ENCODE data around the gene TPK1. TPM values are rescaled to one million over a fixed set of nuclear protein-coding genes. Genes with fewer than 3 reads are reported as not detected.

The TPK1 gene
- total and polyA plus RNA-seq, 2 of the 4 experiments (the other 2 are of a cell fraction) = 0.38 to 1.8 TPM

GRCh38 chr7:144759653-144760052 is 76.2 kb downstream of the TPK1 start:
- H3K27me3 ChIP-seq (ENCODE audit: control insufficient read depth, insufficient read depth, low read length) = no peaks in the 10 kb centered on the region
- BruUV-seq (replicated peaks) = no TSS peak
- H3K4me3 ChIP-seq (ENCODE audit: insufficient read depth, low read depth, low read length) = no peak overlapping the region
- H3K4ac ChIP-seq (ENCODE audit: low read depth, low read length) = no peak overlapping the region
- ATAC-seq (ENCODE audit: low read depth) (no peak), DNase-seq (no peak)
- H3K79me1 ChIP-seq (ENCODE audit: low read depth in 1 of 2, low read length in 2 of 2) = no peaks in the 10 kb centered on the region
- no peak overlapping the region for H2AK5ac ChIP-seq (ENCODE audit: low read depth, low read length)
- H3K56ac ChIP-seq (ENCODE audit: extremely low read depth, insufficient read depth, low read length) = no peak overlapping the region
- no peak overlapping the region for H3K9ac ChIP-seq (ENCODE audit: low read depth, low read length)
- H3K27ac ChIP-seq (ENCODE audit: insufficient read depth, low read length) = no peak overlapping the region
- H2AK9ac ChIP-seq (replicated peaks; ENCODE audit: low read depth, low read length, poor library complexity) = no peak overlapping the region
- H3K4me1 ChIP-seq (ENCODE audit: control insufficient read depth, insufficient read depth, low read length) = no peaks in the 10 kb centered on the region
- ChIA-PET POLR2A (ENCODE audit: unreplicated experiment) (no interaction called here), CTCF (no interaction called here)
- H3K9me1 ChIP-seq (ENCODE audit: insufficient read depth, low read length) = no peaks in the 10 kb centered on the region
- in situ Hi-C loops (cut with MboI; ENCODE audit: low sequenced_read_pairs) = no loop called here
- no peak overlapping the region for H3K4me2 ChIP-seq (ENCODE audit: low read depth, low read length)
- H4K8ac ChIP-seq (ENCODE audit: low read depth in 2 of 2, low read length in 2 of 2) = no peak overlapping the region
- no peak overlapping the region for H2BK120ac ChIP-seq (ENCODE audit: low read depth, low read length)
- peaks cover 10% of the 10 kb centered on the region; the same call in 1 of the 2 replicates for H3K9me3 ChIP-seq (ENCODE audit: control insufficient read depth, insufficient read depth, low read length)
- WGBS, 2 experiments (ENCODE audit: extremely low coverage in 2 of 2, insufficient read length in 1 of 2) = no CpG with 5 or more reads among the region's 4 CpGs
- intact Hi-C loops (cut with micrococcal nuclease) = no loop called here
- no peak overlapping the region for H4K91ac ChIP-seq (ENCODE audit: insufficient read depth, low read depth, low read length)
- H3K14ac ChIP-seq (replicated peaks; ENCODE audit: low read depth, low read length) = no peak overlapping the region
- dilution Hi-C loops (cut with HindIII; ENCODE audit: low sequenced_read_pairs, unreplicated experiment) = no loop called here
- H2BK15ac ChIP-seq (ENCODE audit: low read depth, low read length) = no peak overlapping the region
- H4K5ac ChIP-seq (ENCODE audit: low read depth, low read length) = no peak overlapping the region
- H2BK5ac ChIP-seq (ENCODE audit: low read depth, low read length, poor library complexity, severe bottlenecking) = no peak overlapping the region
- no peak overlapping the region for H2AFZ ChIP-seq (replicated peaks; ENCODE audit: low read length, poor library complexity)
- H4K20me1 ChIP-seq (ENCODE audit: insufficient read depth, low read length) = no peaks in the 10 kb centered on the region
- no peak overlapping the region for H2BK20ac ChIP-seq (ENCODE audit: low read depth, low read length)
- H3K23ac ChIP-seq (ENCODE audit: low read depth, low read length) = no peak overlapping the region
- H3K36me3 ChIP-seq (ENCODE audit: control insufficient read depth, insufficient read depth, low read length) = no peaks in the 10 kb centered on the region
- TF ChIP-seq SMC3 (IDR thresholded peaks at IDR 0.05; ENCODE audit: low read depth, low read length) (no peak), RFX5 (IDR thresholded peaks at IDR 0.05; ENCODE audit: low read depth, low read length) (no peak), RAD21 (IDR thresholded peaks at IDR 0.05; ENCODE audit: low read length) (no peak), USF2 (IDR thresholded peaks at IDR 0.05; ENCODE audit: low read depth, low read length) (no peak), FOS (IDR thresholded peaks at IDR 0.05; ENCODE audit: low read depth, low read length) (no peak), CHD1 (IDR thresholded peaks at IDR 0.05; ENCODE audit: low read depth, low read length) (no peak), RCOR1 (IDR thresholded peaks at IDR 0.05; ENCODE audit: insufficient replicate concordance, low read length) (no peak), CTCF (conservative IDR thresholded peaks at IDR 0.05; ENCODE audit: low read depth, low read length) (no peak), BHLHE40 (IDR thresholded peaks at IDR 0.05; ENCODE audit: low read depth, low read length) (no peak), POLR2A (IDR thresholded peaks at IDR 0.05; ENCODE audit: low read depth, low read length) (no peak), MAFK (IDR thresholded peaks at IDR 0.05; ENCODE audit: low read depth, low read length) (no peak), NFE2L2 (IDR thresholded peaks at IDR 0.05; ENCODE audit: low read depth, low read length) (no peak), MAZ (IDR thresholded peaks at IDR 0.05; ENCODE audit: borderline replicate concordance, low read depth, low read length) (no peak)
- H3K18ac ChIP-seq (ENCODE audit: low read depth, low read length) = no peak overlapping the region
